Measurements from ENCODE around the gene C1QTNF12. TPM values are rescaled to one million over a fixed set of nuclear protein-coding genes. Genes with fewer than 3 reads are reported as not detected.
A peak's percentile ranks its signal among the peaks of the same experiment; 100 is the strongest.

The C1QTNF12 gene
- polyA plus RNA-seq, 3 donors = 1.1 TPM; not detected in 2

GRCh38 chr1:1259951-1260600, 13.6 kb upstream of the C1QTNF12 start:
- H3K4me2 ChIP-seq (replicated peaks; ENCODE audit: extremely low read depth, low read length, poor library complexity, severe bottlenecking) = no peak overlapping the region
- Mint-ChIP-seq H3K27ac (peak overlapping the region; percentile 63 to 88 (median 83)), H3K4me1 (peaks cover 22% of the 10 kb centered on the region), H3K27me3 (ENCODE audit: low read depth in 3 of 3) (peaks cover 0 to 2% (median 0%) of the 10 kb centered on the region in 3 donors), H3K36me3 (peaks cover 64 to 86% of the 10 kb centered on the region in 2 donors), H3K4me3 (peak overlapping the region; percentile 42 to 55), H3K9me3 (peaks cover 0 to 2% (median 0%) of the 10 kb centered on the region in 7 donors)
- peaks cover 15 to 18% of the 10 kb centered on the region in 2 donors for H3K4me1 ChIP-seq (ENCODE audit: control insufficient read depth in 1 of 2, insufficient read depth in 2 of 2, low read length in 2 of 2)
- H3K36me3 ChIP-seq (replicated peaks in 1 of 2; ENCODE audit: control insufficient read depth in 1 of 2, insufficient read depth in 2 of 2, low read length in 2 of 2) = peaks cover 63 to 91% of the 10 kb centered on the region in 2 donors
- H3K79me2 ChIP-seq (ENCODE audit: insufficient read depth, low read length) = peaks cover 19% of the 10 kb centered on the region
- 40% methylated on average over 25 of the region's 26 CpGs for WGBS (ENCODE audit: insufficient coverage)
- no peak overlapping the region for H2AFZ ChIP-seq (ENCODE audit: insufficient read depth, low read depth, low read length, poor library complexity, severe bottlenecking)
- H3K27ac ChIP-seq (ENCODE audit: low read depth in 1 of 2, low read length in 2 of 2) = peak overlapping the region; percentile 42 to 66
- intact Hi-C loops (cut with micrococcal nuclease) = no loop called here
- peak; percentile 9 to 37 (median 31) for DNase-seq
- H3K9me3 ChIP-seq (replicated peaks in 1 of 2; ENCODE audit: control insufficient read depth in 1 of 2, insufficient read depth in 1 of 2, low read length in 2 of 2) = no peaks in the 10 kb centered on the region
- TF ChIP-seq CTCF (IDR thresholded peaks at IDR 0.05) = no peak
- H3K4me3 ChIP-seq (replicated peaks in 1 of 3; ENCODE audit: low read depth in 2 of 3, low read length in 3 of 3) = no peak overlapping the region
- peaks cover 94% of the 10 kb centered on the region for H4K20me1 ChIP-seq (ENCODE audit: insufficient read depth, low read length)
- H3K27me3 ChIP-seq (ENCODE audit: control insufficient read depth in 2 of 2, insufficient read depth in 2 of 2, low read length in 2 of 2) = no peaks in the 10 kb centered on the region
- no peak overlapping the region for H3K9ac ChIP-seq (ENCODE audit: insufficient read depth, low read length, poor library complexity, severe bottlenecking)

GRCh38 chr1:1259540-1259939, 13.0 kb upstream of the C1QTNF12 start:
- peaks cover 0 to 2% (median 0%) of the 10 kb centered on the region in 7 donors for H3K9me3 Mint-ChIP-seq
- H3K36me3 Mint-ChIP-seq = peaks cover 65 to 87% of the 10 kb centered on the region in 2 donors
- Histone ChIP-seq H3K4me3 (replicated peaks in 1 of 3; ENCODE audit: low read depth in 2 of 3, low read length in 3 of 3) (no peak overlapping the region), H3K79me2 (ENCODE audit: insufficient read depth, low read length) (peaks cover 14% of the 10 kb centered on the region), H3K27ac (ENCODE audit: low read depth in 1 of 2, low read length in 2 of 2) (peak overlapping the region; percentile 42 to 66), H3K9ac (ENCODE audit: insufficient read depth, low read length, poor library complexity, severe bottlenecking) (no peak overlapping the region), H3K36me3 (replicated peaks in 1 of 2; ENCODE audit: control insufficient read depth in 1 of 2, insufficient read depth in 2 of 2, low read length in 2 of 2) (peaks cover 64 to 91% of the 10 kb centered on the region in 2 donors), H2AFZ (ENCODE audit: insufficient read depth, low read depth, low read length, poor library complexity, severe bottlenecking) (no peak overlapping the region), H3K9me3 (replicated peaks in 1 of 2; ENCODE audit: control insufficient read depth in 1 of 2, insufficient read depth in 1 of 2, low read length in 2 of 2) (no peaks in the 10 kb centered on the region), H4K20me1 (ENCODE audit: insufficient read depth, low read length) (peaks cover 92% of the 10 kb centered on the region), H3K27me3 (ENCODE audit: control insufficient read depth in 2 of 2, insufficient read depth in 2 of 2, low read length in 2 of 2) (no peaks in the 10 kb centered on the region), H3K4me1 (ENCODE audit: control insufficient read depth in 1 of 2, insufficient read depth in 2 of 2, low read length in 2 of 2) (peaks cover 15 to 18% of the 10 kb centered on the region in 2 donors), H3K4me2 (replicated peaks; ENCODE audit: extremely low read depth, low read length, poor library complexity, severe bottlenecking) (no peak overlapping the region)
- peaks cover 22% of the 10 kb centered on the region for H3K4me1 Mint-ChIP-seq
- no peak for DNase-seq
- peaks cover 0 to 2% (median 0%) of the 10 kb centered on the region in 3 donors for H3K27me3 Mint-ChIP-seq (ENCODE audit: low read depth in 3 of 3)
- TF ChIP-seq CTCF (IDR thresholded peaks at IDR 0.05) = no peak
- peak overlapping the region in 5 of 7 donors; percentile 31 to 85 (median 83) for H3K27ac Mint-ChIP-seq
- intact Hi-C loops (cut with micrococcal nuclease) = no loop called here
- 81% methylated on average over 4 of the region's 18 CpGs for WGBS (ENCODE audit: insufficient coverage)
- H3K4me3 Mint-ChIP-seq = no peak overlapping the region
